HCT116 (cell line): ENCODE results near the gene PLAGL1. TPM values are rescaled to one million over a fixed set of nuclear protein-coding genes. Genes with fewer than 3 reads are reported as not detected.

Source experiments
- ATAC-seq: fragments of 200-7000 bp; cut with Tn5 transposase; 2 replicates; pipeline ENCODE4 v1.9.1; 2020; ENCODE audit warnings: mild to moderate bottlenecking, moderate library complexity
- BruUV-seq: library from RNA; stranded (reverse); fragments of 400-500 nt; replicated peaks from 2 replicates; lab custom pipeline; 2021; lab: Mats Ljungman, UMichigan
- CTCF ChIA-PET: fragments of 300-600 bp; sonication (Branson Sonifier 250); formaldehyde crosslinking; loops from one replicate; lab custom pipeline; 2021; ENCODE audit warnings: antibody characterized with exemption; lab: Charles Lee
- POLR2A ChIA-PET: fragments of 300-600, 350-600 bp; sonication (Branson Sonifier 250); formaldehyde crosslinking; loops from one replicate; lab custom pipeline; 2021; ENCODE audit warnings: antibody characterized with exemption; lab: Charles Lee
- RAD21 ChIA-PET, 2 experiments: fragments of 300-600 bp; sonication (Branson Sonifier 250); formaldehyde crosslinking; loops; one replicate each; lab custom pipeline; 2023; ENCODE audit warnings: low total read pairs in 2 of 2; ENCODE audit not compliant: uncharacterized antibody in 2 of 2, unreplicated experiment in 2 of 2, low non-redundant PET in 1 of 2; lab: Charles Lee
- DNase-seq: peaks from one replicate; pipeline ENCODE4 v3.0.0-alpha.2; 2010; ENCODE audit warnings: low read depth, low spot score
- H2AFZ ChIP-seq: fragments of 200-600 bp; shearing (Covaris generic), sonication (generic); 2 replicates; pipeline ENCODE4 v1.6.1; 2017; ENCODE audit warnings: low read depth, mixed run types, mixed read lengths, antibody characterized with exemption, low read length; ENCODE audit not compliant: poor library complexity, severe bottlenecking
- H3K27ac ChIP-seq: 2 replicates; pipeline ENCODE4 v1.5.1; 2012; ENCODE audit warnings: low read depth, low read length
- H3K27me3 ChIP-seq: fragments of 200-600 bp; sonication (generic); 2 replicates; pipeline ENCODE4 v1.6.1; 2016; ENCODE audit warnings: mixed run types, low read length, mixed read lengths; ENCODE audit not compliant: insufficient read depth
- H3K36me3 ChIP-seq, 2 experiments: fragments of 200-500 bp in 1 of 2; fragments of 200-600 bp in 1 of 2; sonication (Bioruptor generic) in 1 of 2; sonication (generic) in 1 of 2; 2 replicates each; pipeline versions ENCODE4 v1.5.1 to v1.6.1; 2014 to 2016; ENCODE audit warnings: low read length in 2 of 2, inconsistent platforms in 1 of 2, mixed read lengths in 1 of 2, mixed run types in 1 of 2; ENCODE audit not compliant: insufficient read depth in 2 of 2, control insufficient read depth in 1 of 2
- H3K4me1 ChIP-seq, 2 experiments: fragments of 200-600 bp in 1 of 2; sonication (generic) in 1 of 2; 2 replicates each; pipeline versions ENCODE4 v1.5.1 to v1.6.1; 2012 to 2017; ENCODE audit warnings: low read length in 2 of 2, inconsistent platforms in 1 of 2, mild to moderate bottlenecking in 1 of 2, mixed read lengths in 1 of 2, mixed run types in 1 of 2, moderate library complexity in 1 of 2; ENCODE audit not compliant: insufficient read depth in 2 of 2, control insufficient read depth in 1 of 2
- H3K4me2 ChIP-seq: fragments of 200-600 bp; sonication (generic); 2 replicates; pipeline ENCODE4 v1.6.1; 2017; ENCODE audit warnings: mixed run types, low read length, mixed read lengths
- H3K4me3 ChIP-seq, 2 experiments: fragments of 200-600 bp in 1 of 2; sonication (generic) in 1 of 2; replicated peaks in 1 of 2; 2 replicates each; pipeline ENCODE4 v1.5.1; 2011 to 2016; ENCODE audit warnings: low read length in 2 of 2, control low read depth in 1 of 2, low read depth in 1 of 2, mild to moderate bottlenecking in 1 of 2, mixed read lengths in 1 of 2, mixed run types in 1 of 2
- H3K79me2 ChIP-seq: fragments of 200-600 bp; sonication (generic); 2 replicates; pipeline ENCODE4 v1.6.1; 2017; ENCODE audit warnings: mild to moderate bottlenecking, mixed run types, low read length, moderate library complexity, mixed read lengths; ENCODE audit not compliant: insufficient read depth
- H3K9ac ChIP-seq: fragments of 200-600 bp; sonication (generic); 2 replicates; pipeline ENCODE4 v1.6.1; 2016; ENCODE audit warnings: low read length, mixed read lengths
- H3K9me2 ChIP-seq: fragments of 200-600 bp; sonication (generic), shearing (Covaris generic); 2 replicates; pipeline ENCODE4 v1.6.1; 2017; ENCODE audit warnings: mixed run types, mild to moderate bottlenecking, moderate library complexity; ENCODE audit not compliant: insufficient read depth
- H3K9me3 ChIP-seq, 2 experiments: fragments of 200-500 bp in 1 of 2; fragments of 200-600 bp in 1 of 2; sonication (Bioruptor generic) in 1 of 2; sonication (generic) in 1 of 2; 2 replicates each; pipeline ENCODE4 v1.6.1; 2014 to 2017; ENCODE audit warnings: low read length in 2 of 2, mixed read lengths in 2 of 2, inconsistent platforms in 1 of 2, low read depth in 1 of 2, mild to moderate bottlenecking in 1 of 2, mixed run types in 1 of 2, moderate library complexity in 1 of 2; ENCODE audit not compliant: control insufficient read depth in 1 of 2, insufficient read depth in 1 of 2
- H4K20me1 ChIP-seq: fragments of 200-600 bp; sonication (generic), shearing (Covaris generic); 2 replicates; pipeline ENCODE4 v1.6.1; 2017; ENCODE audit warnings: mixed run types, mild to moderate bottlenecking, moderate library complexity; ENCODE audit not compliant: insufficient read depth
- CBX3 ChIP-seq: IDR thresholded peaks from 2 replicates; pipeline ENCODE4 v1.6.1; 2012; ENCODE audit warnings: low read depth
- CTCF ChIP-seq, 3 experiments: fragments of 200-600 bp in 1 of 3; sonication (generic) in 1 of 3; IDR thresholded peaks in 2 of 3; conservative IDR thresholded peaks in 1 of 3; 2 replicates each; pipeline ENCODE4 v1.5.1; 2012 to 2017; ENCODE audit warnings: low read depth in 2 of 3, low read length in 2 of 3, antibody characterized with exemption in 1 of 3, borderline replicate concordance in 1 of 3, control low read depth in 1 of 3, mild to moderate bottlenecking in 1 of 3, mixed read lengths in 1 of 3, mixed run types in 1 of 3, moderate library complexity in 1 of 3; ENCODE audit not compliant: insufficient read depth in 1 of 3
- ELF1 ChIP-seq: IDR thresholded peaks from 2 replicates; pipeline ENCODE4 v1.6.1; 2012; ENCODE audit warnings: low read depth, borderline replicate concordance
- JUND ChIP-seq: IDR thresholded peaks from 2 replicates; pipeline ENCODE4 v1.6.1; 2012
- RAD21 ChIP-seq: IDR thresholded peaks from 2 replicates; pipeline ENCODE4 v1.6.1; 2012; ENCODE audit warnings: low read depth, mild to moderate bottlenecking
- intact Hi-C: fragments of 100-400 bp; cut with micrococcal nuclease; formaldehyde crosslinking; loops from 2 replicates; pipeline ENCODE4 v1.10.0; 2022
- total RNA-seq: library from RNA; stranded (reverse); gene quantifications from one replicate; pipeline ENCODE4 v1.2.1, GENCODE V29; 2021; ENCODE audit not compliant: unreplicated experiment
- TF ChIP-seq, protein P1 (sequence below): IDR thresholded peaks from 2 replicates; pipeline ENCODE4 v1.6.1; 2012

The PLAGL1 gene
- total RNA-seq, 1 experiment from 2014 or later: 35.6 TPM

GRCh38 chr6:143940011-143940597 lies 68.0 kb downstream of the PLAGL1 start:
- Histone ChIP-seq H2AFZ (peak overlapping the region; percentile 40), H3K79me2 (no peaks in the 10 kb centered on the region), H3K9ac (no peak overlapping the region), H4K20me1 (no peaks in the 10 kb centered on the region), H3K9me3 (no peaks in the 10 kb centered on the region), H3K36me3 (no peaks in the 10 kb centered on the region), H3K9me2 (no peaks in the 10 kb centered on the region), H3K4me1 (no peaks in the 10 kb centered on the region; a peak in 1 of 4 replicates), H3K27me3 (no peaks in the 10 kb centered on the region), H3K4me3 (no peak overlapping the region), H3K4me2 (no peak overlapping the region), H3K27ac (no peak overlapping the region)
- peak; percentile 71; the same call in 1 of the 2 replicates for TF ChIP-seq CBX3
- TF ChIP-seq RAD21: peak; percentile 66
- peak; percentile 46 for TF ChIP-seq ELF1
- TF ChIP-seq CTCF (IDR thresholded peaks at IDR 0.05 in 2 of 3, conservative IDR thresholded peaks at IDR 0.05 in 1 of 3; ENCODE audit: borderline replicate concordance in 1 of 3, insufficient read depth in 1 of 3, low read depth in 2 of 3, low read length in 2 of 3): peak; percentile 85 to 94 (median 94)
- TF ChIP-seq, protein P1, sequence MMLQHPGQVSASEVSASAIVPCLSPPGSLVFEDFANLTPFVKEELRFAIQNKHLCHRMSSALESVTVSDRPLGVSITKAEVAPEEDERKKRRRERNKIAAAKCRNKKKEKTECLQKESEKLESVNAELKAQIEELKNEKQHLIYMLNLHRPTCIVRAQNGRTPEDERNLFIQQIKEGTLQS: no peak
- no peak for TF ChIP-seq JUND
- DNase-seq (peak; percentile 62), ATAC-seq (peak; percentile 89)
- ChIA-PET CTCF (interaction anchor here (0.5 to 2.9 kb wide), 27 partner anchors 9 to 1465 kb away, joined by 3 to 26 read pairs (median 4); partner anchors contain the start of genes PHACTR2 and PLAGL1), POLR2A (interaction anchor here (1.2 kb wide), 1 partner anchor 16 kb away, joined by 4 read pairs; no protein-coding TSS in a partner anchor), RAD21 (interaction anchor here (1.0 to 2.2 kb wide), 4 partner anchors 73 to 365 kb away, joined by 3 to 13 read pairs (median 6); no protein-coding TSS in a partner anchor)
- BruUV-seq: no TSS peak
- intact Hi-C loops: loop anchor here (1.0 to 5.0 kb wide), 2 partner anchors 73 to 277 kb away; no protein-coding TSS in a partner anchor
